ENCODE measurements around the gene RAB3GAP2. TPM values are rescaled to one million over a fixed set of nuclear protein-coding genes. Genes with fewer than 3 reads are reported as not detected.
"Not testable (repeated sequence)": the region's sequence is repeated elsewhere in the genome, so short reads cannot be mapped to it uniquely, and the experiment has no call there.

Gene RAB3GAP2
- total and polyA plus RNA-seq, 9 donors = 7.6 to 33.4 (median 24.3) TPM

DNA sequence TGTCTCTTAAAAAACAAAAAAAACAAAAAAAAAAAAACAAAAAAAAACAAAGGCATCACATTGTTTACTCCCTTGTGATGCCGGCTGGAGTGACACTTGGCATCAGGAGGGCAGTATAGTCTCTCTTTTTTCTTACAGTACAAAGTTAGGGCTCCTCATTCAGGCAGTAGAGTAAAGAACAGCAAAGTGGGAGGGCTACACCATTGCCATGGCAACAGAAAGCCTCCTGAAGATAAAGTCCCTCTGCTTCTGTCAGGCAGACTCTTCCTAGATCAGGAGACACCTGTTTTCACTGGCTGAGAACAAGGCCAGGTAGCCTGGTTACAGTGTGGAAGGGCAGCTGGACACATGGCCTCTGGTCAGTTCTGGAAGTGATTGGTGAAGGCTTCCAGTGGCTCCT, 41.3 kb upstream of the RAB3GAP2 start:
- Histone ChIP-seq H3K27ac (no peak overlapping the region), H3K4me1 (ENCODE audit: insufficient read depth) (no peaks in the 10 kb centered on the region), H3K27me3 (no peaks in the 10 kb centered on the region), H3K36me3 (no peaks in the 10 kb centered on the region), H3K4me3 (no peak overlapping the region), H3K9me3 (no peaks in the 10 kb centered on the region)
- WGBS, 3 donors = 32 to 42% (median 38%) methylated on average over 1 of the region's 1 CpG
- intact Hi-C loops (cut with DNase I) = no loop called here
- TF ChIP-seq, protein P1, sequence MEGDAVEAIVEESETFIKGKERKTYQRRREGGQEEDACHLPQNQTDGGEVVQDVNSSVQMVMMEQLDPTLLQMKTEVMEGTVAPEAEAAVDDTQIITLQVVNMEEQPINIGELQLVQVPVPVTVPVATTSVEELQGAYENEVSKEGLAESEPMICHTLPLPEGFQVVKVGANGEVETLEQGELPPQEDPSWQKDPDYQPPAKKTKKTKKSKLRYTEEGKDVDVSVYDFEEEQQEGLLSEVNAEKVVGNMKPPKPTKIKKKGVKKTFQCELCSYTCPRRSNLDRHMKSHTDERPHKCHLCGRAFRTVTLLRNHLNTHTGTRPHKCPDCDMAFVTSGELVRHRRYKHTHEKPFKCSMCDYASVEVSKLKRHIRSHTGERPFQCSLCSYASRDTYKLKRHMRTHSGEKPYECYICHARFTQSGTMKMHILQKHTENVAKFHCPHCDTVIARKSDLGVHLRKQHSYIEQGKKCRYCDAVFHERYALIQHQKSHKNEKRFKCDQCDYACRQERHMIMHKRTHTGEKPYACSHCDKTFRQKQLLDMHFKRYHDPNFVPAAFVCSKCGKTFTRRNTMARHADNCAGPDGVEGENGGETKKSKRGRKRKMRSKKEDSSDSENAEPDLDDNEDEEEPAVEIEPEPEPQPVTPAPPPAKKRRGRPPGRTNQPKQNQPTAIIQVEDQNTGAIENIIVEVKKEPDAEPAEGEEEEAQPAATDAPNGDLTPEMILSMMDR (IDR thresholded peaks at IDR 0.05) = no peak
- no peak for TF ChIP-seq EP300 (IDR thresholded peaks at IDR 0.05)
- no peak for TF ChIP-seq POLR2A (IDR thresholded peaks at IDR 0.05)
- no peak for DNase-seq

- DNase-seq; H3K9me3 ChIP-seq; H3K36me3 ChIP-seq; H3K27ac ChIP-seq; H3K4me3 ChIP-seq; intact Hi-C loops (cut with DNase I); H3K27me3 ChIP-seq; H3K4me1 ChIP-seq (ENCODE audit: insufficient read depth): not testable (repeated sequence)
- 82 to 88% (median 84%) methylated on average over 4 of the region's 4 CpGs for WGBS, 3 donors
These were observed 37.9 kb upstream of the RAB3GAP2 start for GRCh38 chr1:220310147-220310546.

- H3K4me1 ChIP-seq (ENCODE audit: insufficient read depth) = no peaks in the 10 kb centered on the region
- H3K4me3 ChIP-seq = no peak overlapping the region
- intact Hi-C loops (cut with DNase I) = no loop called here
- no peak overlapping the region for H3K27ac ChIP-seq
- 84 to 89% (median 85%) methylated on average over 3 of the region's 3 CpGs for WGBS, 3 donors
- H3K27me3 ChIP-seq = no peaks in the 10 kb centered on the region
- DNase-seq = no peak
- TF ChIP-seq EP300 (IDR thresholded peaks at IDR 0.05) (no peak), POLR2A (IDR thresholded peaks at IDR 0.05) (no peak)
- TF ChIP-seq, protein P1 (IDR thresholded peaks at IDR 0.05) = no peak
- H3K36me3 ChIP-seq = no peaks in the 10 kb centered on the region
- H3K9me3 ChIP-seq = no peaks in the 10 kb centered on the region
These were observed 35.4 kb upstream of the RAB3GAP2 start for GRCh38 chr1:220307607-220308006.

DNA sequence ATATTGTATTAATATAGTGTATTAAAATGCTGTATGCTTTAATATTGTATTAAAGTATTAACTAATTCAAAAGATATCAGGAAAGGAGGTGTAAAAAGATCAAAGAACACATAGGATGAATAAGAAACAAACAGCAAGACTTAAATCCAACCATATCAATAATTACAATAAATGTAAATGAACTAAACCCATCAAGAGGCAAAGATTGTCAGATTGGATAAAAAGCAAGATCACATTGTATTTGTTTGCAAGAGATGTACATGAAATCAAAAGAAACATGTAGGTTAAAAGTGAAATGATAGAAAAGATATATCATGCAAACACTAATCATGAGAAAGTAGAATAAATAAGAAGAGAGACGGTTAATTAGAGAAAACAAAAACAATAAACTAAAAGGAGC, 34.1 kb upstream of the RAB3GAP2 start:
- no peak for DNase-seq
- WGBS, 3 donors = 58 to 83% (median 63%) methylated on average over 1 of the region's 1 CpG
- intact Hi-C loops (cut with DNase I) = no loop called here
- Histone ChIP-seq H3K27me3 (no peaks in the 10 kb centered on the region), H3K9me3 (no peaks in the 10 kb centered on the region), H3K27ac (no peak overlapping the region), H3K4me1 (ENCODE audit: insufficient read depth) (no peaks in the 10 kb centered on the region), H3K36me3 (no peaks in the 10 kb centered on the region), H3K4me3 (no peak overlapping the region)
- no peak for TF ChIP-seq EP300 (IDR thresholded peaks at IDR 0.05)
- TF ChIP-seq, protein P1 (IDR thresholded peaks at IDR 0.05) = no peak
- TF ChIP-seq POLR2A (IDR thresholded peaks at IDR 0.05) = no peak

GRCh38 chr1:220303871-220304270, 31.6 kb upstream of the RAB3GAP2 start:
- Histone ChIP-seq H3K4me3 (no peak overlapping the region), H3K27me3 (no peaks in the 10 kb centered on the region), H3K9me3 (no peaks in the 10 kb centered on the region), H3K27ac (no peak overlapping the region), H3K36me3 (no peaks in the 10 kb centered on the region), H3K4me1 (ENCODE audit: insufficient read depth) (no peaks in the 10 kb centered on the region)
- no peak for DNase-seq
- WGBS, 3 donors = 84 to 86% (median 85%) methylated on average over 4 of the region's 4 CpGs
- intact Hi-C loops (cut with DNase I) = no loop called here
- TF ChIP-seq POLR2A (IDR thresholded peaks at IDR 0.05) (no peak), EP300 (IDR thresholded peaks at IDR 0.05) (no peak)
- TF ChIP-seq, protein P1 (IDR thresholded peaks at IDR 0.05) = no peak

Measured in ovary (tissue), 9 donors.